Ishikawa (cell line): Measurements from ENCODE around the gene LSM14B.

Source experiments
- EP300 ChIP-seq: IDR thresholded peaks from 2 replicates; pipeline ENCODE4 v1.6.1; 2012; ENCODE audit warnings: borderline replicate concordance
- FOXM1 ChIP-seq: IDR thresholded peaks from 2 replicates; pipeline ENCODE4 v1.6.1; 2012; ENCODE audit warnings: low read depth, borderline replicate concordance
- MAX ChIP-seq: IDR thresholded peaks from 2 replicates; pipeline ENCODE4 v1.6.1; 2012
- RAD21 ChIP-seq: IDR thresholded peaks from 2 replicates; pipeline ENCODE4 v1.6.1; 2012; ENCODE audit warnings: low read depth
- TAF1 ChIP-seq: IDR thresholded peaks from 2 replicates; pipeline ENCODE4 v1.6.1; 2012; ENCODE audit warnings: low read depth, mild to moderate bottlenecking
- YY1 ChIP-seq: IDR thresholded peaks from 2 replicates; pipeline ENCODE4 v1.6.1; 2012; ENCODE audit warnings: low read depth

- no peak for TF ChIP-seq TAF1
- no peak for TF ChIP-seq YY1
- TF ChIP-seq MAX: no peak
- TF ChIP-seq EP300: no peak
- no peak for TF ChIP-seq RAD21
- no peak for TF ChIP-seq FOXM1
These were observed 49.0 kb upstream of the LSM14B start for GRCh38 chr20:62073323-62073722.
